Activated T-cell treated with anti-CD3 and anti-CD28 coated beads, Interleukin-2, amount 50 U/mL, for 24 hours (primary cell): Measurements from ENCODE around the gene STT3B.

ENCODE experiments used
- DNase-seq: peaks from one replicate; pipeline ENCODE4 v3.0.0-alpha.2; 2020
- H3K27ac Mint-ChIP-seq: 2 replicates; pipeline ENCODE4 v1.8.0; 2020; ENCODE audit warnings: mild to moderate bottlenecking, mixed read lengths
- H3K27me3 Mint-ChIP-seq: 2 replicates; pipeline ENCODE4 v1.8.0; 2020; ENCODE audit warnings: mixed read lengths
- H3K36me3 Mint-ChIP-seq: 2 replicates; pipeline ENCODE4 v1.8.0; 2020; ENCODE audit warnings: low read depth, mixed read lengths
- H3K4me1 Mint-ChIP-seq: 2 replicates; pipeline ENCODE4 v1.8.0; 2020; ENCODE audit warnings: low read depth, mixed read lengths
- H3K4me3 Mint-ChIP-seq: 2 replicates; pipeline ENCODE4 v1.8.0; 2020; ENCODE audit warnings: mild to moderate bottlenecking, moderate library complexity, mixed read lengths
- H3K9me3 Mint-ChIP-seq: 2 replicates; pipeline ENCODE4 v1.8.0; 2020; ENCODE audit warnings: mixed read lengths

Gene STT3B

GRCh38 chr3:31648286-31648968 lies 115.7 kb downstream of the STT3B start:
- H3K27me3 Mint-ChIP-seq = no peaks in the 10 kb centered on the region
- peaks cover 59% of the 10 kb centered on the region for H3K9me3 Mint-ChIP-seq
- no peak overlapping the region for H3K27ac Mint-ChIP-seq
- peaks cover 60% of the 10 kb centered on the region for H3K36me3 Mint-ChIP-seq
- DNase-seq = no peak
- H3K4me1 Mint-ChIP-seq = no peaks in the 10 kb centered on the region
- H3K4me3 Mint-ChIP-seq = no peak overlapping the region

- H3K4me3 Mint-ChIP-seq = no peak overlapping the region
- H3K9me3 Mint-ChIP-seq = peaks cover 83% of the 10 kb centered on the region
- no peaks in the 10 kb centered on the region for H3K4me1 Mint-ChIP-seq
- H3K27me3 Mint-ChIP-seq = no peaks in the 10 kb centered on the region
- DNase-seq = no peak
- no peak overlapping the region for H3K27ac Mint-ChIP-seq
- H3K36me3 Mint-ChIP-seq = peaks cover 30% of the 10 kb centered on the region
These were observed 119.6 kb downstream of the STT3B start for GRCh38 chr3:31652296-31652695.

DNA sequence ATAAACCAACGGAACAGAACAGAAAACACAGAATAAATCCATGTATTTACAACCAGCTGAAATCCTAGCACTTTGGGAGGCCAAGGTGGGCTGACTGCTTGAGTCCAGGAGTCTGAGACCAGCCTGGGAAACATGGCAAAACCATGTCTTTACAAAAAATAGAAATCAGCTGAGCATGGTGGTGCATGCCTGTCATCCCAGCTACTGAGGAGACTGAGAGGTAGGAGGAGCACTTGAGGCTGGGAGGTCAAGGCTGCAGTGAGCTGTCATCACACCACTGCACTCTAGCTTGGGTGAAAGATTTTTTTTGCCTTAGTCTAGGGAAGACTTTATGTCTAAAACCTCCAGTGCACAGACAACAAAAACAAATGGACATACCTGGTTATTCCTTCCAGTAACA lies 120.7 kb downstream of the STT3B start:
- Mint-ChIP-seq H3K36me3 (peaks cover 18% of the 10 kb centered on the region), H3K27me3 (no peaks in the 10 kb centered on the region), H3K27ac (no peak overlapping the region), H3K4me3 (no peak overlapping the region), H3K4me1 (no peaks in the 10 kb centered on the region), H3K9me3 (peaks cover 86% of the 10 kb centered on the region)
- DNase-seq = no peak

DNA sequence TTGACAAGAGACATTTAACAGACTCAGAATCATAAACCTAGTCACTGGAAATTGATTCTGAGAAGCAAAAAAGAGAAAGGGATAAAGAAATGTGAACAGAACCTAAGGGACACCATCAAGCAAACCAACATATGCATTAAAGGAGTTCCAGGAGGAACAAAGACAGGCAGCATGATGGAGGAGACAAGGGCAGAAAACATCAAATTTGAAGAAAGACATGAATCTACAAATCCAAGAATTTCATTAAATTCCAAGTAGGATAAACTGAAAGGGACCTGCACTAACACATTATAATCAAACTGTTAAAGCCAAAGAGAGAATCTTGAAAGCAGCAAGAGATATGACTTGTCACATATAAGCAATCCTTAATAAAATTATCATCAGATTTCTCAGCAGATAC lies 122.3 kb downstream of the STT3B start:
- Mint-ChIP-seq H3K9me3 (peaks cover 79% of the 10 kb centered on the region), H3K4me3 (no peak overlapping the region), H3K27me3 (no peaks in the 10 kb centered on the region), H3K27ac (no peak overlapping the region), H3K4me1 (no peaks in the 10 kb centered on the region), H3K36me3 (peaks cover 5% of the 10 kb centered on the region)
- no peak for DNase-seq

- Mint-ChIP-seq H3K36me3 (no peaks in the 10 kb centered on the region), H3K27ac (no peak overlapping the region), H3K9me3 (peaks cover 49% of the 10 kb centered on the region), H3K4me1 (peaks cover 2% of the 10 kb centered on the region), H3K27me3 (peaks cover 4% of the 10 kb centered on the region), H3K4me3 (no peak overlapping the region)
- no peak for DNase-seq
These were observed 126.5 kb downstream of the STT3B start for GRCh38 chr3:31659246-31659645.

DNA sequence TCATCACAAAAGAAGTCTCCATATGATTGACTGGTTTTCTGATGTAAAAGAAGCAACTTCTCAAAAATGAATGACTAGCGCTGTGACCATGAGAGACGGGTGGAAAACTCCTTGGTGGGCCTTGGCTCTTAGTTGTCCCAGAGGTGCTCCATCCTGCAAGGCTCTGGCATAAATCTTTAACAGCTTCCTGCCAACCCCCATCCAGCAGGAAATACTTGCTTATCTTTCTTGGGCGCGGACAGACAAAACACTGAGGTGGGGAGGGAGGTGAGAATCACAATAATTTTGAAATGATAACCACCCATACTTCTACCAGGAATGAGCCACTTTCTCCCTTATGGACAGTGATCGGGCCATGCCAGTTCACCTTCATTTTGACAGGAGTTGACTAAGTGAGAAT lies 128.6 kb downstream of the STT3B start:
- Mint-ChIP-seq H3K36me3 (no peaks in the 10 kb centered on the region), H3K27ac (no peak overlapping the region), H3K4me1 (peaks cover 2% of the 10 kb centered on the region), H3K9me3 (peaks cover 33% of the 10 kb centered on the region), H3K4me3 (no peak overlapping the region), H3K27me3 (peaks cover 6% of the 10 kb centered on the region)
- no peak for DNase-seq

DNA sequence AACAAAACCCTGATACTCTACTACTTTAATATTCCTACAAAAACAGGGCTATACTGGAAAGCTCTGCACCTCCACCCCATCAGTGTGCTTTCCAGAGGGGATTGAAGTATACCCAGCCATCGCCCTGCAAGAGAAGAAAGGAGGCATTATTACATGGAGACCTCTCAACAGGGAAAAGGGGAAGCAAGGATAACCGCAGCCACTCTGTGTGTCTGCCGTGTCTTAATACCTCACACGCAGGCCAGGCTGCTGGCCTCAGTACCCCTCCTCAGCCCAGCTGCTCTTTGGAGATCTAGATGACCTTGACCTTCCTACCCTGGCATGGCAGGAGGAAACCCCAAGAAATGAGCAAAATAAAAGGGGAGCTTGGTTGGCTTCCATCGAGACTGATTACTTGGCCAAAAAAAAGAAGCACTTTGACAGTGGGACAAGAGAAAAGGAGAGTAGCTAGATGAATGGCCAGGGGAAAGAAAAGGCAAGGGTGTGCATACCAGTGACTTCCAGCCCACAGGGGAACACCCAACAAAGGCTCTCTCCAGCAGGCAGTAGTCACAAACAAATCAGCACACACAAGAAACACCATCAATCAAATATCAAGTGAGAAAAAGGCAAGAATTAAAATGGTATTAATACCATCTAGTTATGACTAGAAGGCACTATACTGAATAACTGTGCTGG lies 129.4 kb downstream of the STT3B start:
- no peaks in the 10 kb centered on the region for H3K36me3 Mint-ChIP-seq
- H3K27ac Mint-ChIP-seq = no peak overlapping the region
- H3K27me3 Mint-ChIP-seq = peaks cover 6% of the 10 kb centered on the region
- DNase-seq = no peak
- H3K4me1 Mint-ChIP-seq = peaks cover 2% of the 10 kb centered on the region
- H3K9me3 Mint-ChIP-seq = peaks cover 26% of the 10 kb centered on the region
- H3K4me3 Mint-ChIP-seq = no peak overlapping the region

- no peak overlapping the region for H3K4me3 Mint-ChIP-seq
- H3K36me3 Mint-ChIP-seq = no peaks in the 10 kb centered on the region
- DNase-seq = no peak
- peaks cover 6% of the 10 kb centered on the region for H3K27me3 Mint-ChIP-seq
- H3K4me1 Mint-ChIP-seq = peaks cover 2% of the 10 kb centered on the region
- H3K9me3 Mint-ChIP-seq = peaks cover 9% of the 10 kb centered on the region
- H3K27ac Mint-ChIP-seq = no peak overlapping the region
These were observed 131.3 kb downstream of the STT3B start for GRCh38 chr3:31664031-31664430.

- Mint-ChIP-seq H3K4me3 (no peak overlapping the region), H3K36me3 (no peaks in the 10 kb centered on the region), H3K27me3 (peaks cover 6% of the 10 kb centered on the region), H3K4me1 (no peaks in the 10 kb centered on the region), H3K27ac (no peak overlapping the region), H3K9me3 (no peaks in the 10 kb centered on the region)
- no peak for DNase-seq
These were observed 134.9 kb downstream of the STT3B start for GRCh38 chr3:31667582-31667981.

DNA sequence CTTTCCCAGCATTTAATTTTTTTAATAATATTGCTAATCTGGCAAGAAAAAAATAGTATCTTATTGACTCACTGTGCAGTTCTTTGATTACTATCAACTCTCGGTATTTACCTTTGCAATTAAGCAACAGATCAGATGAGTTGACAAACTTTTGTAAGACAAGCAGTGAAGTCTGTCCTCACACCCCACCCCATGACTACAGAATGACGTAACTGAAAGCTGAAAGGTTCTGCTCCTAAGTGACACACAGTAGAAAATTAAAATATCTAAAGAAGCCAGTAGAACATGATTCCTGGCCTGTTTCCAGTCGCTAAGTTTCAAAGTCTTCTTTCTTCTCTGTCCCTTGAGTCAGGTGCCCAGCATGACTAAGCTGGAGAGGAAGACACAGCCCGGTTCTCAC lies 135.5 kb downstream of the STT3B start:
- DNase-seq = no peak
- peaks cover 6% of the 10 kb centered on the region for H3K27me3 Mint-ChIP-seq
- H3K4me3 Mint-ChIP-seq = no peak overlapping the region
- no peaks in the 10 kb centered on the region for H3K4me1 Mint-ChIP-seq
- no peak overlapping the region for H3K27ac Mint-ChIP-seq
- H3K9me3 Mint-ChIP-seq = no peaks in the 10 kb centered on the region
- H3K36me3 Mint-ChIP-seq = no peaks in the 10 kb centered on the region

DNA sequence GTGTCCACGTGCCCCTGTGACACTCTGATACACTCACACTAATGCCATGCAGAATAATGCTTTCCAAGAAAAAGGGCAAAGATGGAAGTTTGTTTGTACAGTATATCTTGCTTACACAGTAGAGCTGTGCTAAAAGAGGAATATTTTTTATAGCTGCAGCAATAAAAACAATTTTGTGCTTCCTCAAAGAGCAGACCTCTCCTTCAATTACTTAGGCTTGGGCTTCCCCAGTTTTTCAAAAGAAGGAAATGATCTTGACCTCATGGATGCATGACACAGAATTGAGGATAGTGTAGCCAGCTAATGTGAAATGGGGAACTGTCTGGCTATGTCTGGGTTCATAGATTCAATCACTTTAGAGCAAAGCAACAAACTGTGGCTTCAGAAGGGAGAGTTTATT lies 137.4 kb downstream of the STT3B start:
- Mint-ChIP-seq H3K36me3 (no peaks in the 10 kb centered on the region), H3K4me3 (no peak overlapping the region), H3K27me3 (peaks cover under 1% of the 10 kb centered on the region), H3K4me1 (no peaks in the 10 kb centered on the region), H3K27ac (no peak overlapping the region), H3K9me3 (no peaks in the 10 kb centered on the region)
- no peak for DNase-seq

- Mint-ChIP-seq H3K36me3 (no peaks in the 10 kb centered on the region), H3K4me3 (no peak overlapping the region), H3K9me3 (no peaks in the 10 kb centered on the region), H3K27ac (no peak overlapping the region), H3K4me1 (no peaks in the 10 kb centered on the region), H3K27me3 (no peaks in the 10 kb centered on the region)
- no peak for DNase-seq
These were observed 138.0 kb downstream of the STT3B start for GRCh38 chr3:31670722-31671121.

DNA sequence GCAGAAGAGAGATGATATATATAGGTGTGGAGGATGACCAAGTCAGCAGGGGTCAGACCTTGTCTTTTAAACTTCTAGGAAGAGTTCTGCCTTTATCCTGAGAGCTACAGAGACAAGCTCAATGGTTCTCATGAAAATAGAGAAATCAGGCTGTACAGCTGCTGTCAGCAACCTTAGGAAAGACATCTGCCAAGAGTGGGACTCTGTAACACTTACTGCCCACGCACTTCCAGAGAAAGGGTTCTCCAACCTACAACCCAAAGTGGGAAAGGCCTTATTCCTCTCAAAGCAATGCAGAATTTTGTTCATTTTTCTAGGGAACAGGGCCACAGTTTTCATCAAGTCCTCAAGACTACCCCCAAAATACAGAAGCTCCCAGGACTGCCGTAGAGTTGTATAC lies 138.7 kb downstream of the STT3B start:
- H3K4me3 Mint-ChIP-seq = no peak overlapping the region
- H3K27me3 Mint-ChIP-seq = no peaks in the 10 kb centered on the region
- no peaks in the 10 kb centered on the region for H3K4me1 Mint-ChIP-seq
- H3K9me3 Mint-ChIP-seq = no peaks in the 10 kb centered on the region
- no peaks in the 10 kb centered on the region for H3K36me3 Mint-ChIP-seq
- DNase-seq = no peak
- H3K27ac Mint-ChIP-seq = no peak overlapping the region

GRCh38 chr3:31671976-31672375 lies 139.3 kb downstream of the STT3B start:
- DNase-seq = no peak
- Mint-ChIP-seq H3K27ac (no peak overlapping the region), H3K27me3 (no peaks in the 10 kb centered on the region), H3K4me1 (no peaks in the 10 kb centered on the region), H3K4me3 (no peak overlapping the region), H3K36me3 (no peaks in the 10 kb centered on the region), H3K9me3 (no peaks in the 10 kb centered on the region)

DNA sequence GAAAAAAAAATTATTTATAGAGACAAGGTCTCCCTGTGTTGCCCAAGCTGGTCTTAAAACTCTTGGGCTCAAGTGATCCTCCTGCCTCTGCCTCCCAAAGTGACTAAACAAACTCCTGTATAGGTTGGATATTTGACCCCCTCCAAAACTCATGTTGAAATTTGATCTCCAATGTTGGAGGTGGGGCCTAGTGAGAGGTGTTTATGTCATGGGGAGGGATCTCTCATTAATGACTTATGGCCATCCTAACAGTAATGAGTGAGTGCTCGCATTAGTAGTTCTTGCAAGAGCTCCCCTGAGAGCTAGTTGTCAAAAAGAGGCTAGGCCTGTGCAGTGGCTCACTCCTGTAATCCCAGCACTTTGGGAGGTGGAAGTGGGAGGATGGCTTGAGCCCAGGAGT lies 141.2 kb downstream of the STT3B start:
- no peak for DNase-seq
- Mint-ChIP-seq H3K4me3 (no peak overlapping the region), H3K36me3 (no peaks in the 10 kb centered on the region), H3K4me1 (no peaks in the 10 kb centered on the region), H3K27ac (no peak overlapping the region), H3K9me3 (no peaks in the 10 kb centered on the region), H3K27me3 (no peaks in the 10 kb centered on the region)
